Measurements from ENCODE around the gene RNF207. TPM values are rescaled to one million over a fixed set of nuclear protein-coding genes. Genes with fewer than 3 reads are reported as not detected.
"Not testable (repeated sequence)": the region's sequence is repeated elsewhere in the genome, so short reads cannot be mapped to it uniquely, and the experiment has no call there.

The RNF207 gene
- total RNA-seq, 8 experiments from 2014 or later: 1.8 to 149 (median 7.3) TPM

DNA sequence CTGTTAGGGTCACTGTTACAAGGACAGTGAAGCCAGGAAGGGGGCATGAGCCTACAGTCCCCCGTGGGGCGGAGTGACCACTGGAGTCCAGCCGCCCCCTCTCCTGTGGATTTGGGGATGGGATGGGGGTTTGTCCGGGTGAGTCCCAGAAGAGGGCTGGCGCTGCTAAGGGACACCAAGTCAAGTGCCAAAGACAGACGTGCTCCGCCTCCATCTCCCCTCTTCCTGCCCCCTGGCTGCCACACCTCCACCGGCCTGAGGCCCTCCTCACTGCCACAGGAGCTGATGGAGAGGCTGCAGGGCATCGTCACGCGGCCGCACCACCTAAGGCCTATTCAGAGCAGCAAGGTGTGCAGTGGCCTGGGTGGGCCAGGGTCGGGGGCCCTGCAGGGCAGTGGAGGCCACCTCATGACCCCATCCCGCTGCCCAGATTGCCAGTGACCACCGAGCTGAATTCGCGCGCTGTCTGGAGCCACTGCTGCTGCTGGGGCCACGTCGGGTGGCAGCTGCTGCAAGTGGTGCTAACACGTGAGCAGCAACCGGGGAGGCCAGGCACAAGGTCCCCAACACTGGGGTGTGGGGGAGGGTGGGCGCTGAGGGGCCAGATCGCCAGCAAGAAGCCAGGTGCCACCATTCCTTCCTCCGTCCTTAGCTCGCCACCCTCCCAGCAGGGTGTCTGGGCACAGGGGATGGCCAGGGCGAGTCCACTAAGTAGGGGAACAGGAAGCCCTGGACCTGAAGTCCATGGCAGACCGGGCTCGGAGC, 4.9 kb downstream of the RNF207 start:
- in situ Hi-C loops (cut with MboI; ENCODE audit: low pct_unique_long_range_greater_than_20kb in 2 of 9, low sequenced_read_pairs in 9 of 9, unreplicated experiment in 9 of 9): no loop called here
- WGBS, 10 experiments: 83 to 100% (median 95%) methylated on average over 3 to 11 of the region's 29 CpGs; no CpG with 5 or more reads in 6 of the 10 experiments

DNA sequence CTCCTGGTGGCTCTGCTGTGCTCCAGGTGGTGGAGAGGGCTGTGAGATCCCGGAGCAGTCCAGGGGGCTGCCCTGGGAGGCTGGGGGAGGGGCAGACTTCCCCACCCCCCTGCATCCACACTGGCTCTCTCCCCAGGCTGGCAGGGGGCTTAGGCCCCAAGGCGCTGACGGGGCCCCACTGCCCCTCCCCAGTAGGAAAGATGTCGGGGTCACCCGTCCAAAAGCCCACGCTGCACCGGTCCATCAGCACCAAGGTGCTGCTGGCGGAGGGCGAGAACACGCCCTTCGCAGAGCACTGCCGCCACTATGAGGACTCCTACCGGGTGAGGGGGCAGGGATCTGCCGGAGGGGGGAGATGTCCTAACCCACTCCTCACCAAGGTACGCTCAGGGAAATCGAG, 5.8 kb downstream of the RNF207 start:
- ATAC-seq (replicated peaks in 6 of 8): no peak
- Histone ChIP-seq H3K4me1 (replicated peaks in 1 of 2) (peaks cover 29 to 31% of the 10 kb centered on the region in 2 donors), H3K4me3 (no peak overlapping the region), H3K27ac (no peak overlapping the region)
- in situ Hi-C loops (cut with MboI; ENCODE audit: low pct_unique_long_range_greater_than_20kb in 2 of 9, low sequenced_read_pairs in 9 of 9, unreplicated experiment in 9 of 9): no loop called here
- 80 to 81% methylated on average over 5 of the region's 16 CpGs; no CpG with 5 or more reads in 8 of the 10 experiments for WGBS, 10 experiments

More for the DNA sequence above, 4.9 kb downstream of the RNF207 start:
- Histone ChIP-seq H3K4me1 (replicated peaks in 1 of 2) (peaks cover 31 to 39% of the 10 kb centered on the region in 2 donors), H3K27ac (no peak overlapping the region), H3K4me3 (no peak overlapping the region)
- no peak for ATAC-seq (replicated peaks in 6 of 8)

DNA sequence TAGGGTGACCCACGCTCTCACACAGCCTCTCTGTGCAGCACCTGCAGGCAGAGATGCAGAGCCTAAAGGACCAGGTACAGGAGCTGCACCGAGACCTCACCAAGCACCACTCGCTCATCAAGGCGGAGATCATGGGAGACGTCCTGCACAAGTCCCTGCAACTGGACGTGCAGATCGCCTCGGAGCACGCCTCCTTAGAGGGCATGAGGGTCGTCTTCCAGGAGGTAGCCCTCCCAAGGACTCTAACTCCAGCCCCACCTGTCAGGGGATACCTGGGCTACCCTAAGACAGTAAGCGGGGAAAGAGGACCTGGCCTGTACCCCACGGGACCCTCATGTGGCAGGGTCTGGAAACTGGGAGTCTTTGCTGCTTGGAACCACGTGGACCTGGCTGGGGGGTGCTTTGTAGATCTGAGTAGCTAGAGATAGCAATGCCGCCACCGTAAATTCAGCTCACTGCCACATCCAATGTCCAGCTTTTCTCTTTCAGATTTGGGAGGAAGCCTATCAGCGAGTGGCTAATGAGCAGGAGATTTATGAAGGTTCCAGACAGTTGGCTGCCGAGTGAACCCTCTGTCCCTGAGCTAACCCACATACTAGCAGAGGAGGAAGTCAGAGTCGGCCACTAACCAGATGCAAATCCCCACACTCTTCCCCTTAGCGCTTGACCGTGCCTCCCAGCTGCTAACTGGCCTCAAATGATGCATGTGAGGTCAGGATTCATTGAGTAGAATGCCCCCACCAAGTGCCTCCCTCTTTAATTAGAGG, 6.5 kb downstream of the RNF207 start:
- 17 to 100% (median 59%) methylated on average over 1 to 18 of the region's 20 CpGs; no CpG with 5 or more reads in 1 of the 10 experiments for WGBS, 10 experiments
- H3K27ac ChIP-seq: peak overlapping the region in 1 of 2 donors; percentile 13
- in situ Hi-C loops (cut with MboI; ENCODE audit: low pct_unique_long_range_greater_than_20kb in 2 of 9, low sequenced_read_pairs in 9 of 9, unreplicated experiment in 9 of 9): no loop called here
- H3K4me3 ChIP-seq: no peak overlapping the region
- peak in 1 of 8 experiments; percentile 22 for ATAC-seq (replicated peaks in 6 of 8)
- H3K4me1 ChIP-seq (replicated peaks in 1 of 2): peaks cover 29 to 31% of the 10 kb centered on the region in 2 donors

DNA sequence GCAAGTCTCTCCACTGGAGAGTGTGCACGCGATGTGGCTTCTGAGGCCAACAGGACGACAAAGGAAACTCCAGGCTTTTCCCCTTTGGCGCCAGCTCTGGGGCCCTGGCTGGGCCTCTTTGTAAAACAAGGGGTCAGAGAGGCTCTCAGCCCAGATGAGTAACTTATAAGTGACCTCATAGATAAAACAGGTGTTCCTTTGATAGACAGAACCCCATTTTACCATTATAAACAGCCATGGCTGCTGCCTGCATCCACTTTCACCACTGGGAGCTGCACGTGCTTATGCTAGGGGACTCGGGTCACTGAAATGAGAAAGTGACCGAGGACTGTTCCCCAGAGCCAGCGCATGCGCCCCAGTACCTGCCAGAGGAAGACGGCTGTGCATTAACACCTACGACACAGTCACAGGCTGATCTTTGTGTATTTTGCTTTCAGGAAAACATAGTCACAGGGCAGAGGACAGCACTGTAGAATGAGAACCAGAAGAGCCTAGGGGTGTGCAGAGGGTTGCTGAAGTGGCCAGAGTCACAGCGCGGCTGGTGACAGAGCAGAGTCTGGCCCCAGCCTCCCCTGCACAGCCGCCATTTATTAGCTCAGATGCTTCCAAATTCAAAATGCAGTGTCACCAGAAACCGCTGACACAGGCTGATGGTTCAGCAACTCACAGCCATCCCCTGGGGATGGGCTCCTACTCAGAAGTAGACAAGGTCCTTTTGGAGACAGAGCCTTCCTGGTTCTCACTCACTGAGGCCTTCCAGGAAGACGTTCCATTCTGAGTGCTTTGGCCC, 12.7 kb downstream of the RNF207 start:
- WGBS, 10 experiments: 41 to 100% (median 69%) methylated on average over 3 to 11 of the region's 16 CpGs; no CpG with 5 or more reads in 4 of the 10 experiments
- peak in 5 of 8 experiments; percentile 49 to 70 (median 61) for ATAC-seq (replicated peaks in 6 of 8)
- H3K4me3 ChIP-seq: no peak overlapping the region

DNA sequence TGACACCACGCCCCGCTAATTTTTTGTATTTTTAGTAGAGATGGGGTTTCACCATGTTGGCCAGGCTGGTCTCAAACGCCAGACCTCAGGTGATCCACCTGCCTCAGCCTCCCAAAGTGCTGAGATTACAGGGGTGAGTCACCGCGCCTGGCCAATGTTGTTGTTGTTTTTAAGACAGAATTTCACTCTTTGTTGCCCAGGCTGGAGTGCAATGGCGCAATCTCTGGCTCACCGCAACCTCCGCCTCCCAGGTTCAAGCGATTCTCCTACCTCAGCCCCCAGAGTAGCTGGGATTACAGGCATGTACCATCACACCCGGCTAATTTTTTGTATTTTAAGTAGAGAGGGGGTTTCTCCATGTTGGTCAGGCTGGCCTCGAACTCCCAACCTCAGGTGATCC, 13.7 kb downstream of the RNF207 start:
- ATAC-seq (replicated peaks in 6 of 8); H3K4me3 ChIP-seq; in situ Hi-C loops (cut with MboI; ENCODE audit: low pct_unique_long_range_greater_than_20kb in 2 of 9, low sequenced_read_pairs in 9 of 9, unreplicated experiment in 9 of 9); H3K27ac ChIP-seq: not testable (repeated sequence)
- peaks cover 8 to 10% of the 10 kb centered on the region in 2 donors for H3K4me1 ChIP-seq (replicated peaks in 1 of 2)
- 80 to 100% (median 96%) methylated on average over 1 to 11 of the region's 11 CpGs; no CpG with 5 or more reads in 1 of the 10 experiments for WGBS, 10 experiments

More for the DNA sequence above, 12.7 kb downstream of the RNF207 start:
- Histone ChIP-seq H3K4me1 (replicated peaks in 1 of 2) (peaks cover 8 to 10% of the 10 kb centered on the region in 2 donors), H3K27ac (peak overlapping the region in 1 of 2 donors; percentile 7)
- in situ Hi-C loops (cut with MboI; ENCODE audit: low pct_unique_long_range_greater_than_20kb in 2 of 9, low sequenced_read_pairs in 9 of 9, unreplicated experiment in 9 of 9): no loop called here

DNA sequence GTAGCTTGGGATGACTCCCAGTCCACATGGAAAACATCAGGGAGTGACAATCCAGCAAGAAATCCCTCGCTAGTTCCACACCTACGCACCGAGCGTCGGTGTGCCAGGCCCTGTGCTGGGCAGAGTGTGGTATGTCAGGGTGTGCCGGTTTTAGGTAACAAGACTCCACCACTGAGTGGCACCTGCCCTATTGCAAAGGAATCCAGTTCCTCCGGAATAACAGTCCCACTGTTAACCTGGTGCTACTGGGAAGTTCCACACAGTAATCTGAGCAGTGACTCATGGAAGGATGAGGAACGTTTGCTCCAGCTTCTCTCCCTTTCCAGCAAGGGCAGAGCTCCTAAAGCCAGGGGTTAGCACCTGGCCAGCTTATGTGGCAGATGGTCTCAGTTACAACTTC, 14.3 kb downstream of the RNF207 start:
- peaks cover 8 to 10% of the 10 kb centered on the region in 2 donors for H3K4me1 ChIP-seq (replicated peaks in 1 of 2)
- WGBS, 10 experiments: 75 to 98% (median 93%) methylated on average over 3 to 8 of the region's 8 CpGs; no CpG with 5 or more reads in 5 of the 10 experiments
- no peak for ATAC-seq (replicated peaks in 6 of 8)
- H3K4me3 ChIP-seq: no peak overlapping the region
- in situ Hi-C loops (cut with MboI; ENCODE audit: low pct_unique_long_range_greater_than_20kb in 2 of 9, low sequenced_read_pairs in 9 of 9, unreplicated experiment in 9 of 9): no loop called here
- no peak overlapping the region for H3K27ac ChIP-seq

DNA sequence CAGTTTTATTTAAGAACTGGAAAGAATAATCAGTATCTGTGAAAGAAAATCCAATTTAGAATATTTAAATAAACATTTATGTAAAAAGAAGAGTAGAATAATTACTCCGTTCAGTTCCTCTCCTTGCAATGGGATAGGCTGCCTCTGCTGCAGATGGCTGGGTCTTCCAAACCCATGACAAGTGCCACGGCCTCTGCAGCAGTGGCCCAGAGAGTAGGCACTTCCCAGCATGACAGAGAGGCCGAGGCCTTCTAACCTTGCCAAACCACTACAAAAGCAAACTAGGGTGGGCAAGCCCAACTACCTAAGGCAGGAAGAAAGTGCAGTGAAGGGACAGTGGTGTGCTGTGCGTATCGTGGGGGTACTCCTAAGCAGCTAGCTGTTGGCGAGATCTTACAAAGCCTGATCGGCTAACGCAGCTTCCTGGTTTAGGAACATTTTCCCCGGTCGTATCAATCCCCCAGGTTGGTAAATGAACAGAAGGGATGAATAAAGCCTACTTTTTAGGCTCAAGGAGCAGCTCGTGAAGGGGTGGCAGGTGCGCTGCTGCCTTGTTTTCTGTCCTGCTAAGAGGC, 15.4 kb downstream of the RNF207 start:
- peaks cover 8 to 10% of the 10 kb centered on the region in 2 donors for H3K4me1 ChIP-seq (replicated peaks in 1 of 2)
- in situ Hi-C loops (cut with MboI; ENCODE audit: low pct_unique_long_range_greater_than_20kb in 2 of 9, low sequenced_read_pairs in 9 of 9, unreplicated experiment in 9 of 9): no loop called here
- H3K27ac ChIP-seq: no peak overlapping the region
- 67 to 97% (median 86%) methylated on average over 2 to 9 of the region's 12 CpGs; no CpG with 5 or more reads in 1 of the 10 experiments for WGBS, 10 experiments
- H3K4me3 ChIP-seq: no peak overlapping the region
- ATAC-seq (replicated peaks in 6 of 8): peak in 2 of 8 experiments; percentile 1 to 15

DNA sequence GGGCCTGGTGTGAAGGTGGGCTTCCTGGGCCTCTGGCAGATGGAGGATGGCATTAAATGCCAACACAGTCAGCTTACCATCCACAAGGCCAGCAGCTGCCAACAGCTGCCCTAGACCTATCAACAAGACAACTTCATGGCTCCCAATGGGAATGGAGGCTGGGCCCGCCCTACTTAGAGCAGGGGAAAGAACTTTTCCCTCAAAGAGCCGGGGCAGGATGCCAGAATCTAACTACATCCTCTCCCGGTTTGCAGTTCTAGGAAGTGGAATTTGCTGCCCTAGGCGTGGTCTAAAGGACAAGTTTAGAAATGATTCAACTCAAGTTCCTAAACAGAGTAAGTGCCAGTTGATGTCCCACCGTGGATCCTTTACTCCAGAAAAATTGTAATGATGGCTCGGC, 16.7 kb downstream of the RNF207 start:
- Histone ChIP-seq H3K4me3 (no peak overlapping the region), H3K27ac (no peak overlapping the region), H3K4me1 (replicated peaks in 1 of 2) (peaks cover 8 to 10% of the 10 kb centered on the region in 2 donors)
- in situ Hi-C loops (cut with MboI; ENCODE audit: low pct_unique_long_range_greater_than_20kb in 2 of 9, low sequenced_read_pairs in 9 of 9, unreplicated experiment in 9 of 9): no loop called here
- 58 to 100% (median 95%) methylated on average over 1 to 6 of the region's 6 CpGs; no CpG with 5 or more reads in 4 of the 10 experiments for WGBS, 10 experiments
- ATAC-seq (replicated peaks in 6 of 8): peak in 3 of 8 experiments; percentile 4 to 11 (median 9)

DNA sequence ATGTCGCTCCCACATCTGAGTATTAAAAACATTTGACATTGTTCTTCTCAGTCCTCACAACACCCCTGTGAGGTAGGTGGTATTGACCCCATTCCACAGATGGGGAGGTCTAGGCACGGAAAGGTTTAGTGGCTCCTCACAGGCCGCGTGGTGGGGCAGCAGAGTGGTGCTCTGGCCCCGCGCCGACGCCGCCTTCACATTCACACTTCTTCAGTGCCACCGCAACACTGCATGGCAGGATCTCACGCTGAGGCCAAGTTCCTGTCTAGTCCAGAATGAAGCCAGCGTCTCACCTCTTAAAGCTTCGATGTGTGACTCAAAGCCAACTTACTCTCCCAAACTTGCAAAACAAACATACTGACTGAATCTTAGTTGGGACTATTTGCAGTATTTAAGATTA, 17.7 kb downstream of the RNF207 start:
- no peak for ATAC-seq (replicated peaks in 6 of 8)
- Histone ChIP-seq H3K27ac (no peak overlapping the region), H3K4me3 (no peak overlapping the region), H3K4me1 (replicated peaks in 1 of 2) (peaks cover 4 to 6% of the 10 kb centered on the region in 2 donors)
- WGBS, 10 experiments: 80 to 100% (median 94%) methylated on average over 1 to 11 of the region's 13 CpGs; no CpG with 5 or more reads in 3 of the 10 experiments
- in situ Hi-C loops (cut with MboI; ENCODE audit: low pct_unique_long_range_greater_than_20kb in 2 of 9, low sequenced_read_pairs in 9 of 9, unreplicated experiment in 9 of 9): no loop called here

DNA sequence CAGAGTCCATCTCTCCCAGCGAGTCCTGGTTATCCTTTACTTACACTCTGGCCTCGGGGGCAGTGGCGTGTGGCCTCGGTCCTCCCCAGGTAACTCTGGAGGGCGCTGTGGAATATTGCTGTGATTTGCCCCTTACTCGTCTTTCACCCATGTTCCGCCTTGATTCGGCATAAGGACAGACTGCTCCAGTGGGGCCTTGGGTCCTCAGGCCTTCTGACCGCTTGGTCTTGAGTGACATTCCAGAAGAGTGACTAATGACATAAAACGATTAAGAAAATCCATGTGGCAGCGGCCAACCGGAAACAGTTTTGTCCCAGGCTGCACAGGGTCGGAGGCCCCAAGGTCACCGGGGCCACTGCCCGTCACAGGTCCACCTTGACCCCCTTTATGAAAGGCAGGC, 18.8 kb downstream of the RNF207 start:
- H3K4me1 ChIP-seq (replicated peaks in 1 of 2): no peaks in the 10 kb centered on the region
- in situ Hi-C loops (cut with MboI; ENCODE audit: low pct_unique_long_range_greater_than_20kb in 2 of 9, low sequenced_read_pairs in 9 of 9, unreplicated experiment in 9 of 9): loop anchor here in 4 of 9 experiments (25.0 kb wide), 4 partner anchors 113 to 263 kb away; partner anchors contain the start of gene PLEKHG5 (in 1 of the 4)
- peak in 6 of 8 experiments; percentile 1 to 25 (median 11) for ATAC-seq (replicated peaks in 6 of 8)
- 60 to 100% (median 86%) methylated on average over 1 to 15 of the region's 15 CpGs; no CpG with 5 or more reads in 3 of the 10 experiments for WGBS, 10 experiments
- H3K27ac ChIP-seq: no peak overlapping the region
- H3K4me3 ChIP-seq: no peak overlapping the region

DNA sequence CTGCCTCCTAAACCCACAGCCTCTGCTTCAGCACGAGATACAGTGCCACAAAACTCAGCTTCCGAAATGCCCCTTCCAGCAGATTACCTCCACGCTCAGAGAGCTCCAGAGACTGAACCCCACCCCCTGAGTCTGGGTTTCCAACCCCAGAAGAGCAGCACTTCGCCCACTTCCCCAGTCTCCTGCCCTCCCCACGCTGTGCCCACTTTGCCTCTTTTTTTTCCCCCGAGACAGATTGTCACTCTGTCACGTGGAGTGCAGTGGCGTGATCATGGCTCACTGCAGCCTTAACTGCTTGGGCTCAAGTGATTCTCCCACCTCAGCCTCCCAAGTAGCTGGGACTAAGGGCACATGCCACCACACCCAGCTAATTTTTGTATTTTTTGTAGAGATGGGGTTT, 19.7 kb downstream of the RNF207 start:
- in situ Hi-C loops (cut with MboI; ENCODE audit: low pct_unique_long_range_greater_than_20kb in 2 of 9, low sequenced_read_pairs in 9 of 9, unreplicated experiment in 9 of 9): loop anchor here in 4 of 9 experiments (25.0 kb wide), 4 partner anchors 112 to 262 kb away; partner anchors contain the start of gene PLEKHG5 (in 1 of the 4)
- WGBS, 10 experiments: 94 to 100% (median 100%) methylated on average over 2 to 6 of the region's 8 CpGs; no CpG with 5 or more reads in 6 of the 10 experiments
- H3K4me1 ChIP-seq (replicated peaks in 1 of 2): no peaks in the 10 kb centered on the region
- no peak overlapping the region for H3K4me3 ChIP-seq
- ATAC-seq (replicated peaks in 6 of 8): peak in 3 of 8 experiments; percentile 1 to 12 (median 7)
- no peak overlapping the region for H3K27ac ChIP-seq

DNA sequence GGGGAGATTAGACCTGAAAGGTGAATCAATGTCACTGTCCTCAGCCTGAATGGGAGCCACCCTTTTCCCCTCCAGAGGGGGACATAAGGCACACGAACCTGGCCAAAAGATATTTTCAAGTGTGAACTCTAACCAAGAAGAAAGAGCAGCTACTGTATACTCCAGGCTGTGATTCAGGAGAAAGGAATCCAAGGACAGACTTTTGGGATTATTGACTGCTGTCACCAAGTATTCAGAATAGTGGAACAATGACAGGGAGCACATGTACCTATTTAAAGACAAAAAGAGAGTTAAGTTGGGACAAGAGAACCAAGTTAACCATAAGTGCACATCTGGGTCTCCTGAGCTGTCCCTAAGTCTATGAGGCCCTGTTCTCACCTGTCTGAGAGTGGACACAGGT, 27.5 kb downstream of the RNF207 start:
- H3K4me1 ChIP-seq (replicated peaks in 1 of 2): peaks cover 9 to 10% of the 10 kb centered on the region in 2 donors
- in situ Hi-C loops (cut with MboI; ENCODE audit: low pct_unique_long_range_greater_than_20kb in 2 of 9, low sequenced_read_pairs in 9 of 9, unreplicated experiment in 9 of 9): loop anchor here in 4 of 9 experiments (25.0 kb wide), 4 partner anchors 104 to 254 kb away; partner anchors contain the start of gene PLEKHG5 (in 1 of the 4)
- H3K27ac ChIP-seq: no peak overlapping the region
- ATAC-seq (replicated peaks in 6 of 8): no peak
- 0 to 88% (median 63%) methylated on average over 1 of the region's 1 CpG; no CpG with 5 or more reads in 3 of the 10 experiments for WGBS, 10 experiments
- no peak overlapping the region for H3K4me3 ChIP-seq

All from motor neuron (in vitro differentiated cells).